ENCODE measurements around the gene BCAR1. TPM values are rescaled to one million over a fixed set of nuclear protein-coding genes. Genes with fewer than 3 reads are reported as not detected.

The BCAR1 gene
- total and polyA plus RNA-seq, 7 donors, result 21.7 to 82.3 (median 42.9) TPM

GRCh38 chr16:75198135-75198600 lies 53.3 kb downstream of the BCAR1 start:
- intact Hi-C loops (cut with DNase I), result loop anchor here (5.0 kb wide), 1 partner anchor 204 kb away; no protein-coding TSS in a partner anchor
- no peak for DNase-seq
- Histone ChIP-seq H3K9me3 (no peaks in the 10 kb centered on the region), H3K27ac (no peak overlapping the region), H3K4me1 (peaks cover 0 to 8% (median 3%) of the 10 kb centered on the region in 4 donors), H3K4me3 (no peak overlapping the region), H3K36me3 (no peaks in the 10 kb centered on the region), H3K27me3 (peaks cover 0 to 30% (median 0%) of the 10 kb centered on the region in 3 donors)
- 12 to 35% methylated on average over 18 of the region's 18 CpGs for WGBS, 2 donors
- TF ChIP-seq POLR2AphosphoS5 (IDR thresholded peaks at IDR 0.05) (peak in 1 of 4 donors; percentile 10), EP300 (IDR thresholded peaks at IDR 0.05) (no peak)

DNA sequence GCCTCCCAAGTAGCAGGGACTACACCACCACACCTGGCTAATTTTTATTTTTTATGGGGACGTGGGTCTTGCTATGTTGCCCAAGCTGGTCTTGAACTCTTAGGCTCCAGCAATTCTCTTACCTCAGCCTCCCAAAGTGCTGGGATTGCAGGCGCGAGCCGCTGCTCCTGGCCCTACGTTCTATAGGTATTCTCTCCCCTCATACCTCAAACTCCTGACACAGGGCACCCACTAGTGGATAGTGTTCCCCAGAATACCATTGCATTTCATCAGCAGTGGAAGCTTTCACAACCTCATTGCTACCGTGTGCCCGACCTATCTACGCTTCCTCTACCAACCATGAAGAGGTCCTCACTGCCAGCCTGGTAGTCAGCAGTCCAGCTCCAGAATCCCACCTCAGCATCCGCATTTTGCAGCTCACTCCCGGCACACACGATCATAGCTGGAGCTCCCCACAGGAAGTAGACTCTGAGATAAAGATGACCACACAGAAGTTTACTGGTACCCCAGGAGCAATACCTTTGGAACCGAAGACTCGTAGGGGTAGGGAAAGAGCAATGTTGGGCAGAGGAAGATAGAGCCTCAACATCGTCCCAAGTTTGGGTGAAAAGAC lies 53.8 kb downstream of the BCAR1 start:
- DNase-seq, result no peak
- TF ChIP-seq POLR2AphosphoS5 (IDR thresholded peaks at IDR 0.05) (no peak), EP300 (IDR thresholded peaks at IDR 0.05) (no peak), POLR2A (IDR thresholded peaks at IDR 0.05) (no peak)
- TF ChIP-seq, protein P1, sequence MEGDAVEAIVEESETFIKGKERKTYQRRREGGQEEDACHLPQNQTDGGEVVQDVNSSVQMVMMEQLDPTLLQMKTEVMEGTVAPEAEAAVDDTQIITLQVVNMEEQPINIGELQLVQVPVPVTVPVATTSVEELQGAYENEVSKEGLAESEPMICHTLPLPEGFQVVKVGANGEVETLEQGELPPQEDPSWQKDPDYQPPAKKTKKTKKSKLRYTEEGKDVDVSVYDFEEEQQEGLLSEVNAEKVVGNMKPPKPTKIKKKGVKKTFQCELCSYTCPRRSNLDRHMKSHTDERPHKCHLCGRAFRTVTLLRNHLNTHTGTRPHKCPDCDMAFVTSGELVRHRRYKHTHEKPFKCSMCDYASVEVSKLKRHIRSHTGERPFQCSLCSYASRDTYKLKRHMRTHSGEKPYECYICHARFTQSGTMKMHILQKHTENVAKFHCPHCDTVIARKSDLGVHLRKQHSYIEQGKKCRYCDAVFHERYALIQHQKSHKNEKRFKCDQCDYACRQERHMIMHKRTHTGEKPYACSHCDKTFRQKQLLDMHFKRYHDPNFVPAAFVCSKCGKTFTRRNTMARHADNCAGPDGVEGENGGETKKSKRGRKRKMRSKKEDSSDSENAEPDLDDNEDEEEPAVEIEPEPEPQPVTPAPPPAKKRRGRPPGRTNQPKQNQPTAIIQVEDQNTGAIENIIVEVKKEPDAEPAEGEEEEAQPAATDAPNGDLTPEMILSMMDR (IDR thresholded peaks at IDR 0.05), result no peak
- Histone ChIP-seq H3K27me3 (peaks cover 0 to 30% (median 0%) of the 10 kb centered on the region in 3 donors), H3K36me3 (no peaks in the 10 kb centered on the region), H3K4me3 (no peak overlapping the region), H3K9me3 (no peaks in the 10 kb centered on the region), H3K4me1 (peaks cover 0 to 8% (median 3%) of the 10 kb centered on the region in 4 donors), H3K27ac (no peak overlapping the region)
- WGBS, 2 donors, result 60% methylated on average over 14 of the region's 14 CpGs
- intact Hi-C loops (cut with DNase I), result loop anchor here (5.0 kb wide), 1 partner anchor 205 kb away; no protein-coding TSS in a partner anchor

GRCh38 chr16:75196836-75197235 lies 54.6 kb downstream of the BCAR1 start:
- Histone ChIP-seq H3K4me1 (peaks cover 0 to 8% (median 3%) of the 10 kb centered on the region in 4 donors), H3K27ac (no peak overlapping the region), H3K27me3 (peaks cover 0 to 30% (median 0%) of the 10 kb centered on the region in 3 donors), H3K36me3 (no peaks in the 10 kb centered on the region), H3K4me3 (no peak overlapping the region), H3K9me3 (no peaks in the 10 kb centered on the region)
- WGBS, 2 donors, result 71 to 77% methylated on average over 9 of the region's 9 CpGs
- DNase-seq, result no peak
- TF ChIP-seq POLR2A (IDR thresholded peaks at IDR 0.05) (no peak), EP300 (IDR thresholded peaks at IDR 0.05) (no peak), POLR2AphosphoS5 (IDR thresholded peaks at IDR 0.05) (no peak)
- TF ChIP-seq, protein P1 (IDR thresholded peaks at IDR 0.05), result no peak
- intact Hi-C loops (cut with DNase I), result loop anchor here (5.0 kb wide), 1 partner anchor 205 kb away; no protein-coding TSS in a partner anchor

- DNase-seq, result no peak
- Histone ChIP-seq H3K4me3 (no peak overlapping the region), H3K9me3 (no peaks in the 10 kb centered on the region), H3K36me3 (no peaks in the 10 kb centered on the region), H3K27ac (no peak overlapping the region), H3K4me1 (peaks cover 0 to 8% (median 3%) of the 10 kb centered on the region in 4 donors), H3K27me3 (peaks cover 0 to 30% (median 0%) of the 10 kb centered on the region in 3 donors)
- TF ChIP-seq POLR2AphosphoS5 (IDR thresholded peaks at IDR 0.05) (no peak), POLR2A (IDR thresholded peaks at IDR 0.05) (no peak), EP300 (IDR thresholded peaks at IDR 0.05) (no peak)
- TF ChIP-seq, protein P1 (IDR thresholded peaks at IDR 0.05), result no peak
- intact Hi-C loops (cut with DNase I), result loop anchor here (5.0 kb wide), 1 partner anchor 206 kb away; no protein-coding TSS in a partner anchor
- 87 to 90% methylated on average over 24 of the region's 24 CpGs for WGBS, 2 donors
These were observed 55.3 kb downstream of the BCAR1 start for GRCh38 chr16:75195811-75196790.
